ENCODE results near the gene KNG1.

Gene KNG1

DNA sequence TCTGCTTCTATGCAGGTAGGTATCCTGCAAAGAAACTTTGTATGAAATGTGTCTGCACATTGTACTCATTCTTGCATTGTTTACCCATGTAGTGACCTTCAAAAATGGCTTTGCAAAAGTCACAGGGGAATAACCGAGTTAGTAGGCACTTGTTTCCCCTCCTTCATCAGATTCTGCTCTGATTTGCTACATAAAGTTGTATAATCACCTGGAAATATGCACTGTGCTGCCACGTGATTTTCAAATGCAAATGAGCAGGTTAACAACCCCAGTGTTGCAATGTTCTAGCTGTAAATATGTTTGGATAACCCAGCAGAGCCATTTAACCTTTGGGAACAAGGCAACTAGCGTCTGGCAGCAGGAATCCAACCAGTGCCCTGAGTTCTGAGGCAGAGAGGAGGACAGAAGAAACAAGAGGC lies at the start of gene KNG1:
Gene KNG1 (plus strand): TSS at position 321 of the 419 bp plus-strand sequence. CDS start 184 bp downstream, outside the sequence.
- no peak for DNase-seq (ENCODE audit: low read depth)
- in situ Hi-C loops (cut with HindIII; ENCODE audit: low sequenced_read_pairs) = no loop called here
- H3K4me3 ChIP-seq (ENCODE audit: low read depth, low read length) = no peak within 1 kb of the TSS
- TF ChIP-seq, protein P1, sequence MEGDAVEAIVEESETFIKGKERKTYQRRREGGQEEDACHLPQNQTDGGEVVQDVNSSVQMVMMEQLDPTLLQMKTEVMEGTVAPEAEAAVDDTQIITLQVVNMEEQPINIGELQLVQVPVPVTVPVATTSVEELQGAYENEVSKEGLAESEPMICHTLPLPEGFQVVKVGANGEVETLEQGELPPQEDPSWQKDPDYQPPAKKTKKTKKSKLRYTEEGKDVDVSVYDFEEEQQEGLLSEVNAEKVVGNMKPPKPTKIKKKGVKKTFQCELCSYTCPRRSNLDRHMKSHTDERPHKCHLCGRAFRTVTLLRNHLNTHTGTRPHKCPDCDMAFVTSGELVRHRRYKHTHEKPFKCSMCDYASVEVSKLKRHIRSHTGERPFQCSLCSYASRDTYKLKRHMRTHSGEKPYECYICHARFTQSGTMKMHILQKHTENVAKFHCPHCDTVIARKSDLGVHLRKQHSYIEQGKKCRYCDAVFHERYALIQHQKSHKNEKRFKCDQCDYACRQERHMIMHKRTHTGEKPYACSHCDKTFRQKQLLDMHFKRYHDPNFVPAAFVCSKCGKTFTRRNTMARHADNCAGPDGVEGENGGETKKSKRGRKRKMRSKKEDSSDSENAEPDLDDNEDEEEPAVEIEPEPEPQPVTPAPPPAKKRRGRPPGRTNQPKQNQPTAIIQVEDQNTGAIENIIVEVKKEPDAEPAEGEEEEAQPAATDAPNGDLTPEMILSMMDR (IDR thresholded peaks at IDR 0.05; ENCODE audit: low read depth, low read length, missing control alignments) = no peak

DNA sequence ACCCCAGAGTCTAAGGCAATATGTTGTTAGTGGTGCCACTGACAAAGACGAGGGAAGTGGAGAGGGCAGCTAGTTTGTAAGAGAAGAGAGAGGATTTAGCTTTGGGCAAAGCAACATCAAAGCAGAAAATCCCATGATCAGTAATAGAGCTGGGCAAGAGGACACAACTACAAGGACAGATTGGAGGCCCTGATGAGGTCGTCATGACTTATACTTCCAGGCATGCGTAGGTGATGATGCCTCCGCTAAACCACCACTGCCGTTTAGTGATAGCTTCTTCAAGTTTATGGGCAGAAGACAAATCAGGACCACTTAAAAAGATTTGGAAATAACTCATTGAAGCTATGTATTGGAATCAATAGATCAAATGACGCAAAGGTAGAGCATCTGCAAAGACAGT lies 48.7 kb upstream of the KNG1 start:
- TF ChIP-seq, protein P1 (IDR thresholded peaks at IDR 0.05; ENCODE audit: low read depth, low read length, missing control alignments) = no peak
- H3K4me3 ChIP-seq (ENCODE audit: low read depth, low read length) = no peak overlapping the region
- in situ Hi-C loops (cut with HindIII; ENCODE audit: low sequenced_read_pairs) = no loop called here
- no peak for DNase-seq (ENCODE audit: low read depth)

DNA sequence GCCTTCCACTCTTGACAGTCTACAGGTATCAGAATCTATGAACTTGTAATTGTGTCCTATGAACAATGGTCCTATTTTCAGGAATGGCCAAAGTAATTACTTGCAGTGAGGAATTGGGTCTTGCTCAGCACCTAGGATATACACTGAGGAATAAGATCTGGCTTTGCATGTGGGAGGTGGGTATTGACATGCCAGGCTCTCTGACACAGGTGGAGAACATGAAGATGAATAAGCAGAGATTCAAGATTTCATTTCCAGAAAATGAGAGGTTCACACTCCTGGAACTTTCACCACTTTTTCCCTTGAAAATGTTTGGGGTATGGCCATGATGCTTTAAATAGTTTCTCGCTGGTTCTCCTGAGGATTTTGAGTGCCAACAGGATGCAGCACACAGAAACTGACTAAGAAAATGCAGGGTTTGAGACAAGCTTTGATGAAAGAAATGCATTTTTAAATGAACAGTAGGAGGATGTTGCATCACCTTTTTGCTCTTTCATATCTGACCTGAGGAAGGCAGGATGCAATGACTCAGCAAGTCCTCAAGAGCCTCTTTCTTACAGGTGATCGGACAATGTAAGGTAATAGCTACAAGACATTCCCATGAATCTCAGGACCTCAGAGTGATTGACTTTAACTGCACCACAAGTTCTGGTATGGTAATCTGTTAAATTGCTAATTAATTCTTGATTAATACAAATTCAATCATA lies 47.6 kb upstream of the KNG1 start:
- in situ Hi-C loops (cut with HindIII; ENCODE audit: low sequenced_read_pairs) = no loop called here
- no peak for DNase-seq (ENCODE audit: low read depth)
- no peak overlapping the region for H3K4me3 ChIP-seq (ENCODE audit: low read depth, low read length)
- TF ChIP-seq, protein P1 (IDR thresholded peaks at IDR 0.05; ENCODE audit: low read depth, low read length, missing control alignments) = no peak

DNA sequence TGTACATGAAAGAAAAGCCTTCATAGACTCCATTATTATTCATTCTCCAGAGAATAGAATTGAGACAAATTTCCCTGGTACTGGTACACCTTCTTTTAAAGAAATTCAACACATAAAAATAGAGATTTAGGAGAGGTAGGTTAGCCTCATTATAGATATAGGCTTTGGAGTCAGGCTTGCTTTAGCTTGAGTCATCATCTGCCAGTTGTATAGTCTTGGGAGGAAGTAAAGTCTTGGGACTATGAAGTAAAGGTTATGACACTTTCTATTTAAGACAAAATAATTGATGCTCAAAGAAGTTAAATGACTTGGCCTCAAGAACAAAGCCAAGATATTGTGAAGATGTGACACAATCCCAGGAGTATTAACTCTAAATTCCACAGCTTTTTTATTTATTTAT lies 47.0 kb upstream of the KNG1 start:
- TF ChIP-seq, protein P1 (IDR thresholded peaks at IDR 0.05; ENCODE audit: low read depth, low read length, missing control alignments) = no peak
- in situ Hi-C loops (cut with HindIII; ENCODE audit: low sequenced_read_pairs) = no loop called here
- DNase-seq (ENCODE audit: low read depth) = no peak
- no peak overlapping the region for H3K4me3 ChIP-seq (ENCODE audit: low read depth, low read length)

DNA sequence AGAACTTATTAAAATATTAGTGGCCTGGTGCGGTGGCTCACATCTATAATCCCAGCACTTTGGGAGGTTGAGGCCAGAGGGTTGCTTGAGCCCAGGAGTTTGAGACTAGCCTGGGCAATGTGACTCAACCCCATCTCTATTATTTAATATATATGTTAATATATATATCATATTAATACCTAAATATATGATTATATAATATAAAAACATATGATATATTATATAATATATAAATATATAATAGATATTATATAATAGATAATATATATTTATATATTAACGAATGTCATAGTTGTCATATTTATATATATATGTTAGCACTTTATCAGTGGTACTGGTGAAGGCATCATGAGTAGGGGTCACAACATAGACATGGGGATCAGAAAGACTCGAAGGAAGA lies 46.1 kb upstream of the KNG1 start:
- TF ChIP-seq, protein P1 (IDR thresholded peaks at IDR 0.05; ENCODE audit: low read depth, low read length, missing control alignments) = no peak
- H3K4me3 ChIP-seq (ENCODE audit: low read depth, low read length) = no peak overlapping the region
- no peak for DNase-seq (ENCODE audit: low read depth)
- in situ Hi-C loops (cut with HindIII; ENCODE audit: low sequenced_read_pairs) = no loop called here

DNA sequence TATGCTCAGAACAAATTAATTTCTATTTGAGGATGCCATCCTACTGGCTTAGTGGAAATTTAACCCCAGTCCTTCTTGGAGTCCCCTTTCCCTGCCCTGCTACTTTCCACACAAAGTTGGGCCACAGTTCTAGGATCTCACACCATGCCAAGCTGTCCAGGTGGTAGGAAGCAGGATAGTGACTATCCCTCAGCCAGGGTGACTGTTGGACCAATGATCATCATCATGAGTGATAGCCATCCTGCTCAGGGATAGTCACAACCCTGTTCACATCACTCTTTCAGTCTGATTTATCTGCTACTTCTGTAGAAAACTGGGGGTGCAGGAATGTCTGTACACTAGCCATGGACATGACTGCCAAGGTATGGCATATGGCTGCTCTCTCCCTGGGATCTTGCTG lies 38.6 kb upstream of the KNG1 start:
- in situ Hi-C loops (cut with HindIII; ENCODE audit: low sequenced_read_pairs) = no loop called here
- TF ChIP-seq, protein P1 (IDR thresholded peaks at IDR 0.05; ENCODE audit: low read depth, low read length, missing control alignments) = no peak
- DNase-seq (ENCODE audit: low read depth) = no peak
- H3K4me3 ChIP-seq (ENCODE audit: low read depth, low read length) = no peak overlapping the region
